HG03159 (cell line): Measurements from ENCODE around the gene PIK3CB.
A peak's percentile ranks its signal among the peaks of the same experiment; 100 is the strongest.
"Not testable (repeated sequence)": the region's sequence is repeated elsewhere in the genome, so short reads cannot be mapped to it uniquely, and the experiment has no call there.

ENCODE experiments used
- ATAC-seq: cut with Tn5 transposase; IDR thresholded peaks from one replicate; pipeline ENCODE4 v1.9.1; 2021; ENCODE audit warnings: mild to moderate bottlenecking, moderate library complexity; ENCODE audit not compliant: unreplicated experiment

The PIK3CB gene

GRCh38 chr3:138809500-138810256, 25.1 kb downstream of the PIK3CB start:
- peak; percentile 56 for ATAC-seq

GRCh38 chr3:138806376-138807080, 28.2 kb downstream of the PIK3CB start:
- no peak for ATAC-seq

DNA sequence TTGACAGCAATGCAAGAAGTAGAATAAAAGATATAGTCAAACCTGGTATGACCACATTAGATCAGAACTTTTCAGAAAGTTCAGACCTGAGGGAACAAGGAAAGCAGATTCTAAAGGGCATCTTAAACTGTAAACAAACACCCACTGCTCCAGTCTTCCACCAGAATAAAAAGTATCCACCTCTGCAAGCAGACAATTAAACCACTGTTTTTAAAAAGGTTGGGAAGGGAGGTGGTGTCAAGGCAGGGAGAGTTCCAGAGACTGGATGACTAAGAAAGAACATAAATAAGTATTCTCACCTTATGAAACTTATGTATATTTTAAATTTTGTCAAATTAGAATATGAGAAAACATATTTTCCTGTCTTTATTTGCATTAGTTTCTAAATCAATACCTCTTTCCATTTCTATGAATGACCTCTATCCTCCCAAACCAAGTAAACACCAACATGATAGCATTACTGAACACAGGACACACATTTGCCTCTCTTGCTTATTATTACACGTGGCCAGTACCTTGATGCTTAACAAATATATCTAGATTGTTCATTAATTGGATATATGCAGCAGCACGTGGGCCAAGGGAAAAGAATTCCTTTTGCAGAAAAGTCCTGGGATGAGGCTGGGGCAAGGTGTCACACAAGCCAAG, 31.6 kb downstream of the PIK3CB start:
- no peak for ATAC-seq

GRCh38 chr3:138802223-138802622, 32.5 kb downstream of the PIK3CB start:
- ATAC-seq: not testable (repeated sequence)

DNA sequence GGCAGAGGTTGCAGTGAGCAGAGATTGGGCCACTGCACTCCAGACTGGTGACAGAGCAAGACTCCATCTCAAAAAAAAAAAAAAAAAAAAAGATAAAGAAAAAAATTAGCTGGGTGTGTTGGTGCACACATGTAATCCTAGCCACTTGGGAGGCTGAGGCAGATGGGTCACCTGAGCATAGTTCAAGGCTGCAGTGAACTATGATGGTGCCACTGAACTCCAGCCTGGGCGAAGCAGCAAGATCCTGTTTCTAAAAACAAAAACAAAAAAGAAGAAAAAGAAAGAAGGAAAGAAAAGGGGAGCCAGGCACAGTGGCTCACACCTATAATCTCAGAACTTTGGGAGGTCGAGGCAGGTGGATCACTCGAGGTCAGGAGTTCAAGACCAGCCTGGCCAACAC, 32.9 kb downstream of the PIK3CB start:
- no peak for ATAC-seq

DNA sequence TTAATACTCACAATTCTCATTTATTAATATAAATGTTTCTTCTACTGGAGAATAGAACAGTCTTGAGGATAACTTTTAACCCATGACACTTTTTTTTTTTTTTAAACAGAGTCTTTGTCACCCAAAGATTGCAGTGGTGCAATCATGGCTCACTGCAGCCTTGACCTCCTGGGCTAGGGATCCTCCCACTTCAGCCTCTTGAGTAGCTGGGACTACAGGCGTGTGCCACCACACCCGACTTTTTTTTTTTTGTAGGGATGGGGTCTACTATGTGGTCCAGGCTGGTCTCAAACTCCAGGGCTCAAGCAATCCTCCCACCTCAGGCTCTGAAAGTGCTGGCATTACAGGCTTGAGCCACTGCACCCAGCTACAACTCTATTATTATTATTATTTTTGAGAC, 34.5 kb downstream of the PIK3CB start:
- ATAC-seq: no peak

DNA sequence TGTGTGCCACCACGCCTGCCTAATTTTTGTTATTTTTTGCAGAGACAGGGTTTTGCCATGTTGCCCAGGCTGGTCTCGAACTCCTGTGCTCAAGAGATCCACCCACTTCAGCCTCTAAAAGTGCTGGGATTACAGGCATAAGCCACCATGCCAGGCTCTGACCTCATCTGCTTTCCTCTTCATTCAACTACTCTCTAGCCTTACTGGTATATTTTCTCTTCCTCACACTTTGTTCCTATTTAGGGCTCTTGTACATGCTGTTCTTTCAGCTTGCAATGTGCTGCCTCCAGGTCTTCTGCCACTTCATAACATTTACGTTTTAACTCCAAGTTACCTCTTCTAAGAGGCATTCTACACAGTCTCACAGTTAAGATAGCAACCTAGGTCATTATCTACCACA, 34.9 kb downstream of the PIK3CB start:
- ATAC-seq: no peak

DNA sequence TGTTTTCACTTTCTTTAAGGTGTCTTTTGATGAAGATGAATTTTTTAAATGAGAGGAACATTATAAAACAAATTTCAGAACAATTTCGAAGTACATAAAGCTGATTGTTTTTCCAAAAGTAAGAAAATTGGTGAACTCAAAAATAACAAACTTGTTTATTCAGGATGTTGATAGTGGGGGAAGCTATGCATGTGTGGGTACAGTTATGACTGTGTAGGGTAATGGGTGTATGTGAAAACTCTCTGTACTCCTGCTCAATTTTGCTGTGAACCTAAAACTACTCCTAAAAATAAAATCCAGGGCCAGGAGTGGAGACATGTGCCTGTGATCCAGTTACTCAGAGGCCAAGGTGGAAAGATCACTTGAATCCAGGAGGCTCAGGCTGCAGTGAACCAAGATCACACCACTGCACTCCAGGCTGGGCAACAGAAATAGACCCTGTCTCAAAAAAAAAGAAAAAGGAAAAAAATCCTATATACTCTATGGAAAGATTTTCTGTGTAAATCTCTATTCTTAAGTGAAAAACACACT, 37.2 kb downstream of the PIK3CB start:
- no peak for ATAC-seq

DNA sequence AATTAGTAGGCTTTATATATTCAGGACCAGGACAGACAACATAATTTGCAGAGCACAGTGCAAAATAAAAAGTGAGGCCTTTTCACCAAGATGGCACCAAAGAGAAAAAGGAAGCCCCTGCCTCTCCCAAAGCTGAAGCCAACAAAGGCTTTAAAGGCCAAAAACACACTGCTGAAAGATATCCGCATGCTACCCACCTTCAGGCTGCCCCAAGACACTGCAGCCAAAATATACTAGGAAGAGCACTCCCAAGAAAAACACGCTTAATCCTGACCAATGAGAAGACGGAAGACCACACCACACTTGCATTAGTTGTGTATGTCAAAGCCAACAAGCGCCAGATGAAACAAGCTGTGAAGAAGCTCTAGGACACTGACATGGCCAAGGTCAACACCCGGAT, 38.0 kb downstream of the PIK3CB start:
- ATAC-seq: no peak

- no peak for ATAC-seq
These were observed 47.9 kb downstream of the PIK3CB start for GRCh38 chr3:138786788-138787271.

- no peak for ATAC-seq
These were observed 48.8 kb downstream of the PIK3CB start for GRCh38 chr3:138785951-138786350.

- not testable (repeated sequence) for ATAC-seq
These were observed 49.3 kb downstream of the PIK3CB start for GRCh38 chr3:138785362-138785857.

- no peak for ATAC-seq
These were observed 52.0 kb downstream of the PIK3CB start for GRCh38 chr3:138782755-138783154.

DNA sequence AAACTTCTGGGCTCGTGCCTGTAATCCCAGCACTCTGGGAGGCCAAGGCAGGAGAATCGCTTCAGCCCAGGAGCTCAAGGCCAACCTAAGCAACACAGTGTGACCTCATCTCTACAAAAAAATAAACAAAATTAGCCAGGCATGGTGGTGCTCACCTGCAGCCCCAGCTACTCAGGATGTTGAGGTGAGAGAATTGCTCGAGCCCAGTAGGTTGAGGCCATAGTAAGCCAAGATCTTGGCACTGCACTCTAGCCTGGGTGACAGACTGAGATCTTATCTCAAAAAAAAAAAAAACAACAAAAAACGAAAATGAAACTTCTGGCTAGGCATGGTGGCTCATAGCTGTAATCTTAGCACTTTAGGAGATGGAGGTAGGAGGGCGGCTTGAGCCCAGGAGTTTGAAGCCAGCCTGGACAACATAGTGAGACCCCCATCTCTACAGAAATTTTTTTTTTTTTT, 53.7 kb downstream of the PIK3CB start:
- ATAC-seq: peak; percentile 76

DNA sequence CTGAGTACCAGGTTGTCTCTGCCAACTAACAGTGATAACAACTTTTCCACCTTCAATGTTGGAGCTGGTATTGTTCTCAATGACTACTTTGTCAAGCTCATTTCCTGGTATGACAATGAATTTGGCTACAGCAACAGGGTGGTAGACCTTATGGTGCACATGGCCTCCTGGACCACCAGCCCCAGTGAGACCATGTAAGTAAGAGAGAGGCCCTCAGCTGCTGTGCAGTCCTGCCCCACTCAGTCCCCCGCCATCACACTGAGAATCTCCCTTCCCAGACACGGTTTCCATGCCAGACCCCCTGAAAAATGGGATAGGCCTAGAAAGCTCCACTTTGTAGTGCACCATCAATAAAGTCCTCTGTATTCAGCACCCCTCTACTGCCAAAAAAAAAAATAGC, 56.1 kb downstream of the PIK3CB start:
- no peak for ATAC-seq

DNA sequence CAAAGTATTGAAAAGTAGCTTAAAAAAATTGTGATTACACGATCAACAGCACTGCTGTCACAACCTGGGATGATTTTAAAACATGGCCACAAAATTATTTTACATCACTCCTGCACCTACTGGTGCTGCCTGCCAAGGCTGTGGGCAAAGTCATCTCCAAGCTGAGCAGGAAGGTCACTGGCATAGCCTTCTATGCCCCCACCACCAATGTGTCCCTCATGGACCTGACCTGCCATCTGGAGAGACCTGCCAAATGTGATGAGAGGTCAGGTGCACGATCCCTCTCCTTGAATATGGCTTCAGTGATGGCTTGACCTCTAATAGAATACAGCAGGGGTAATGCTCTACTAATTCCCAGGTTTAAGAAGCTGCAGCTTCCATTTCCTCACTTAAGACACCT, 57.8 kb downstream of the PIK3CB start:
- no peak for ATAC-seq

DNA sequence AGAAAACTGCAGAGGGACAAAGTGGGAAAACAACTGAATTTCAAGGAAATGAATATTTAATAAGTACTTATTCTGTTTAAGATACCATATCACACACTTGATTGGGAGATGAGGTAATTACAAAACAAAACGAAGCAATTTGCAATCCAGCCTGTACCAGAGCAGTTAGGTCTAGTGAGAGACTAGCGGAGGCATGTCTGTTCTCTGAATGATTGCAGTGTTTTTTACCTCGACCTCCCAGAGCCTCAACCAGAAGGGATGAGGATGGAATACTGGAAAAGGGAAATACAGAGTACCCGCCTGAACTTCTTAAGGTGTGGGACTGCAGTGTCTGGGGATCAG, 59.5 kb downstream of the PIK3CB start:
- no peak for ATAC-seq

- ATAC-seq: peak; percentile 70
These were observed 60.0 kb downstream of the PIK3CB start for GRCh38 chr3:138774529-138775253.

GRCh38 chr3:138771585-138771984, 63.1 kb downstream of the PIK3CB start:
- ATAC-seq: no peak

GRCh38 chr3:138769616-138770015, 65.1 kb downstream of the PIK3CB start:
- ATAC-seq: no peak

GRCh38 chr3:138768946-138769345, 65.8 kb downstream of the PIK3CB start:
- ATAC-seq: no peak
